HEK293T (cell line): ENCODE measurements around the gene PATE1.

Experiments
- ARNT ChIP-seq: fragments of 450-650 bp; IDR thresholded peaks from 2 replicates; pipeline ENCODE4 v1.6.1; 2017; ENCODE audit warnings: mild to moderate bottlenecking
- SUZ12 ChIP-seq: fragments of 450-650 bp; IDR thresholded peaks from 2 replicates; pipeline ENCODE4 v1.6.1; 2016; ENCODE audit warnings: mild to moderate bottlenecking

DNA sequence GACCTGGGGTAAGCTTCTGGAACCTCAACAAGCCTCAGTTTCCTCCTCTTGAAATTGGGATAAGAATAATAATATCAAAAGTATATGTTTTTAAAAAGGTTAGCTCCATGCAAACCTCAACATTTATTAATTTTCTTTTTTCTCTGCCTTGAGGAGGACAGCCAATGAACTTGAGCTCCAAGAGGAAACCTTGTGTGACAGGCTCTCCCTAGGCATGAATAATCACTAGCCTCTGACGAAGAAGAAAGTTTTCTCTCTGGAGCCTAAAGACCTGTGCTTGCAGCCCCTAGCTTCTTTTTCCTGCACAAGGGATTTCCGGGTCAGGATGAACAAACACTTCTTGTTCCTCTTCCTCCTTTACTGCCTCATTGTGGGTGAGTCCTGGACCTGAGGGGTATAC, 41.7 kb downstream of the PATE1 start, which contains the start of gene PATE3:
- TF ChIP-seq ARNT = no peak
- TF ChIP-seq SUZ12 = no peak
